HepG2 (cell line): ENCODE measurements around the gene ATRNL1. TPM values are rescaled to one million over a fixed set of nuclear protein-coding genes. Genes with fewer than 3 reads are reported as not detected.

Experiments
- ATAC-seq: fragments of 200-7000 bp; cut with Tn5 transposase; 3 replicates; pipeline ENCODE4 v1.9.1; 2020; ENCODE audit warnings: mild to moderate bottlenecking, moderate library complexity
- BruUV-seq: library from RNA; stranded (reverse); fragments of 400-500 nt; replicated peaks from 2 replicates; lab custom pipeline; 2021; lab: Mats Ljungman, UMichigan
- CTCF ChIA-PET: fragments of 300-600 bp; formaldehyde crosslinking; extraction: SDS; loops from one replicate; lab custom pipeline; 2021; ENCODE audit warnings: low total read pairs, inconsistent platforms, low intra/inter-chr PET ratio; lab: Yijun Ruan, JAX
- POLR2A ChIA-PET: fragments of 350-600 bp; sonication (Branson Sonifier 250); formaldehyde crosslinking; loops from one replicate; lab custom pipeline; 2020; ENCODE audit warnings: antibody characterized with exemption, inconsistent platforms; lab: Yijun Ruan, JAX
- DNase-seq: peaks from one replicate; pipeline ENCODE4 v3.0.0-alpha.2; 2015; ENCODE audit warnings: low spot score
- FAIRE-seq: peaks from 3 replicates; lab custom pipeline; 2011; peaks lifted over from hg19 to GRCh38; lab: Jason Lieb, UNC
- H2AFZ ChIP-seq: one replicate; pipeline ENCODE4 v1.6.1; 2011; ENCODE audit warnings: low read length, inconsistent platforms
- H3K27ac ChIP-seq: fragments of 300-600 bp; 3 replicates; pipeline ENCODE4 v1.8.0; 2011; ENCODE audit warnings: mixed run types, mild to moderate bottlenecking, mixed read lengths, low read length, inconsistent platforms; ENCODE audit not compliant: insufficient read depth; ENCODE audit errors: extremely low read length
- H3K27me3 ChIP-seq, 2 experiments: fragments of 200-600 bp in 1 of 2; 2 replicates in 1 of 2; 3 replicates in 1 of 2; pipeline versions ENCODE4 v1.6.0 to v1.8.0; 2011; ENCODE audit warnings: low read length in 2 of 2, mild to moderate bottlenecking in 2 of 2, moderate library complexity in 2 of 2, inconsistent platforms in 1 of 2; ENCODE audit not compliant: insufficient read depth in 2 of 2, control insufficient read depth in 1 of 2
- H3K36me3 ChIP-seq, 2 experiments: fragments of 200-600 bp in 1 of 2; replicated peaks in 1 of 2; 2 replicates in 1 of 2; 3 replicates in 1 of 2; pipeline versions ENCODE4 v1.5.1 to v1.8.0; 2011; ENCODE audit warnings: low read length in 2 of 2, inconsistent platforms in 1 of 2; ENCODE audit not compliant: insufficient read depth in 2 of 2, control insufficient read depth in 1 of 2
- H3K4me1 ChIP-seq: 2 replicates; pipeline ENCODE4 v1.5.1; 2012; ENCODE audit warnings: low read length, inconsistent platforms; ENCODE audit not compliant: insufficient read depth
- H3K4me2 ChIP-seq: 2 replicates; pipeline ENCODE4 v1.6.0; 2011; ENCODE audit warnings: low read depth, low read length, inconsistent platforms
- H3K4me3 ChIP-seq, 3 experiments: fragments of 200-600 bp in 1 of 3; sonication (generic), shearing (Covaris generic) in 1 of 3; replicated peaks in 1 of 3; 2 replicates each; pipeline ENCODE4 v1.5.1; 2011 to 2016; ENCODE audit warnings: low read length in 3 of 3, inconsistent platforms in 2 of 3, low read depth in 2 of 3, mild to moderate bottlenecking in 2 of 3, control low read depth in 1 of 3, mixed read lengths in 1 of 3; ENCODE audit not compliant: insufficient read depth in 1 of 3
- H3K79me2 ChIP-seq: one replicate; pipeline ENCODE4 v1.6.1; 2011; ENCODE audit warnings: low read length, inconsistent platforms; ENCODE audit not compliant: insufficient read depth
- H3K9ac ChIP-seq: 2 replicates; pipeline ENCODE4 v1.6.0; 2011; ENCODE audit warnings: mild to moderate bottlenecking, low read depth, low read length, inconsistent platforms; ENCODE audit not compliant: insufficient read depth
- H3K9me3 ChIP-seq: 2 replicates; pipeline ENCODE4 v1.5.1; 2012; ENCODE audit warnings: mild to moderate bottlenecking, low read length
- H4K20me1 ChIP-seq: 2 replicates; pipeline ENCODE4 v1.6.0; 2011; ENCODE audit warnings: inconsistent platforms, mild to moderate bottlenecking, low read length, moderate library complexity; ENCODE audit not compliant: insufficient read depth
- ATF7-NPFF ChIP-seq: sonication (generic); formaldehyde crosslinking; IDR thresholded peaks from 2 replicates; pipeline ENCODE4 v1.8.1; 2023; ENCODE audit warnings: mild to moderate bottlenecking, low read depth, missing genetic modification reagents, moderate library complexity
- BATF2 ChIP-seq: sonication (generic); formaldehyde crosslinking; IDR thresholded peaks from 2 replicates; pipeline ENCODE4 v1.8.0; 2022; ENCODE audit warnings: mild to moderate bottlenecking, missing genetic modification reagents, moderate library complexity
- CHCHD3 ChIP-seq: sonication (generic); formaldehyde crosslinking; IDR thresholded peaks from 2 replicates; pipeline ENCODE4 v1.8.0; 2022; ENCODE audit warnings: mild to moderate bottlenecking, missing genetic modification reagents, moderate library complexity
- HIC2 ChIP-seq: sonication (generic); formaldehyde crosslinking; IDR thresholded peaks from 2 replicates; pipeline ENCODE4 v1.9.0; 2022; ENCODE audit warnings: low read depth, missing genetic modification reagents
- ISL2 ChIP-seq: sonication (generic); formaldehyde crosslinking; IDR thresholded peaks from 2 replicates; pipeline ENCODE4 v1.5.0; 2020; ENCODE audit warnings: missing genetic modification reagents
- MTF1 ChIP-seq: sonication (generic); formaldehyde crosslinking; IDR thresholded peaks from 2 replicates; pipeline ENCODE4 v1.5.0; 2020; ENCODE audit warnings: missing genetic modification reagents
- NFRKB ChIP-seq: fragments of 450-650 bp; IDR thresholded peaks from 2 replicates; pipeline ENCODE4 v1.6.1; 2017
- RBFOX2 ChIP-seq: fragments of 200-400 bp; formaldehyde crosslinking; IDR thresholded peaks from 2 replicates; pipeline ENCODE4 v1.6.1; 2017; ENCODE audit warnings: low read depth, mild to moderate bottlenecking, low read length
- RFX3 ChIP-seq: IDR thresholded peaks from 2 replicates; pipeline ENCODE4 v1.6.1; 2016; ENCODE audit warnings: missing biosample characterization, missing genetic modification reagents
- SCMH1 ChIP-seq: sonication (generic); formaldehyde crosslinking; IDR thresholded peaks from 2 replicates; pipeline ENCODE4 v1.9.0; 2021; ENCODE audit warnings: missing genetic modification reagents, mild to moderate bottlenecking, borderline replicate concordance
- SP2 ChIP-seq: sonication (generic); formaldehyde crosslinking; IDR thresholded peaks from 2 replicates; pipeline ENCODE4 v1.5.1; 2020; ENCODE audit warnings: mild to moderate bottlenecking, missing genetic modification reagents
- TARDBP ChIP-seq: sonication (generic); formaldehyde crosslinking; IDR thresholded peaks from 2 replicates; pipeline ENCODE4 v1.8.0; 2022; ENCODE audit warnings: mild to moderate bottlenecking, missing genetic modification reagents
- ZKSCAN1 ChIP-seq: fragments of 150-350 bp; IDR thresholded peaks from 2 replicates; pipeline ENCODE4 v1.6.1; 2014; ENCODE audit warnings: low read length
- ZNF430 ChIP-seq: sonication (generic); formaldehyde crosslinking; IDR thresholded peaks from 2 replicates; pipeline ENCODE4 v1.9.0; 2021; ENCODE audit warnings: mild to moderate bottlenecking, missing genetic modification reagents
- ZNF558 ChIP-seq: sonication (generic); formaldehyde crosslinking; IDR thresholded peaks from 2 replicates; pipeline ENCODE4 v1.9.0; 2022; ENCODE audit warnings: mild to moderate bottlenecking, missing genetic modification reagents, borderline replicate concordance
- WGBS: methylation state at CpG from one replicate; pipeline ENCODE4 v1.1.6; 2017; ENCODE audit warnings: low lambda C conversion rate; 5-methylcytosine and 5-hydroxymethylcytosine counted together
- in situ Hi-C: cut with HindIII; loops from 2 replicates; pipeline ENCODE4 v1.10.0; 2017; ENCODE audit warnings: low pct_unique_long_range_greater_than_20kb; ENCODE audit not compliant: extremely low pct_ligation_motif_present
- intact Hi-C: fragments of 100-400 bp; cut with micrococcal nuclease; formaldehyde crosslinking; loops from one replicate; pipeline ENCODE4 v1.10.0; 2022; ENCODE audit not compliant: unreplicated experiment
- polyA plus RNA-seq, 8 experiments: library from polyadenylated mRNA; depleted of rRNA in 3 of 8; stranded (reverse) in 7 of 8; unstranded in 1 of 8; fragments of >200 nt; fragmentation: Illumina TruSeq in 4 of 8; extraction: Trizol in 4 of 8; gene quantifications; 2 replicates each; pipeline versions ENCODE4 v1.2.1 to v1.2.3, GENCODE V29; 2011 to 2016; ENCODE audit warnings: low read depth in 4 of 8, missing spikeins in 1 of 8, mixed read lengths in 1 of 8; ENCODE audit not compliant: insufficient read depth in 1 of 8
- total RNA-seq, 5 experiments: library from RNA; depleted of rRNA; stranded (reverse); fragments of >200 nt; fragmentation: Illumina TruSeq; extraction: Trizol; gene quantifications; 2 replicates each; pipeline ENCODE4 v1.2.3, GENCODE V29; 2016; ENCODE audit warnings: low read depth in 1 of 5

The ATRNL1 gene
- total and polyA plus RNA-seq, 2 of the 13 experiments (the other 11 are each of a cell fraction or from before 2014, with no cell fraction given): 0.04 TPM; not detected in 1

- no peaks in the 10 kb centered on the region for H3K9me3 ChIP-seq
- no peaks in the 10 kb centered on the region for H3K36me3 ChIP-seq
- BruUV-seq: no TSS peak
- H3K79me2 ChIP-seq: no peaks in the 10 kb centered on the region
- under 1% methylated on average over 5 of the region's 5 CpGs for WGBS
- intact Hi-C loops: no loop called here
- ChIA-PET POLR2A (no interaction called here), CTCF (no interaction called here)
- H2AFZ ChIP-seq: no peak overlapping the region
- no peaks in the 10 kb centered on the region for H3K27me3 ChIP-seq
- in situ Hi-C loops: no loop called here
- H3K27ac ChIP-seq: no peak overlapping the region
- H3K4me1 ChIP-seq: no peaks in the 10 kb centered on the region
- FAIRE-seq (no peak), ATAC-seq (no peak), DNase-seq (no peak)
- no peaks in the 10 kb centered on the region for H4K20me1 ChIP-seq
- no peak overlapping the region for H3K4me2 ChIP-seq
- no peak overlapping the region for H3K4me3 ChIP-seq
- TF ChIP-seq ISL2 (CRISPR knock-in tag) (no peak), CHCHD3 (no peak), SP2 (CRISPR knock-in tag) (no peak), SCMH1 (no peak), MTF1 (CRISPR knock-in tag) (no peak), RFX3 (no peak), TARDBP (CRISPR knock-in tag) (no peak), NFRKB (no peak), ATF7-NPFF (CRISPR knock-in tag) (no peak), BATF2 (no peak), ZNF430 (CRISPR knock-in tag) (no peak), ZNF558 (CRISPR knock-in tag) (no peak), RBFOX2 (no peak), HIC2 (CRISPR knock-in tag) (no peak), ZKSCAN1 (no peak)
- H3K9ac ChIP-seq: no peak overlapping the region
These were observed 809.4 kb downstream of the ATRNL1 start for GRCh38 chr10:115902596-115902995.
